ENCODE results near the gene NDC1.

The NDC1 gene

DNA sequence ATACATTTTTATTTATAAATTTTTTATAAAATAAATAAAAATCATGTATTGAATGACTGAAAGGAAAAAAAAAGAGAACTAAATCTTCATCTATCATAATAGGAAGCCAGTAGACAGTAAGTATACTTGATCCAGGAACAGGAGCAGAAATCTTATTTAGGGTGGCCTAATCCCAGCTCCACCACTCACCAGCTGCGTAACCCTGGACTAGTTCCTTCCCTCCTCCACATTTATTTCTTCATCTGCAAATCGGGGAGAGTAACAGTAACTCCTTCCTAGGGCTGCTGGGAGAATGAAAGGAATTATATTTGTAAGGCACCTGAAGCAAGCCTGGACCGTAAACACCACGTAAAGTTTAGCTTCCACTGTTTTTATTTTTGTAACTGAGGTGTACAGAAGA lies 117.0 kb downstream of the NDC1 start:
- no peaks in the 10 kb centered on the region for H3K9me3 ChIP-seq (ENCODE audit: severe bottlenecking)
- TF ChIP-seq, protein P1, sequence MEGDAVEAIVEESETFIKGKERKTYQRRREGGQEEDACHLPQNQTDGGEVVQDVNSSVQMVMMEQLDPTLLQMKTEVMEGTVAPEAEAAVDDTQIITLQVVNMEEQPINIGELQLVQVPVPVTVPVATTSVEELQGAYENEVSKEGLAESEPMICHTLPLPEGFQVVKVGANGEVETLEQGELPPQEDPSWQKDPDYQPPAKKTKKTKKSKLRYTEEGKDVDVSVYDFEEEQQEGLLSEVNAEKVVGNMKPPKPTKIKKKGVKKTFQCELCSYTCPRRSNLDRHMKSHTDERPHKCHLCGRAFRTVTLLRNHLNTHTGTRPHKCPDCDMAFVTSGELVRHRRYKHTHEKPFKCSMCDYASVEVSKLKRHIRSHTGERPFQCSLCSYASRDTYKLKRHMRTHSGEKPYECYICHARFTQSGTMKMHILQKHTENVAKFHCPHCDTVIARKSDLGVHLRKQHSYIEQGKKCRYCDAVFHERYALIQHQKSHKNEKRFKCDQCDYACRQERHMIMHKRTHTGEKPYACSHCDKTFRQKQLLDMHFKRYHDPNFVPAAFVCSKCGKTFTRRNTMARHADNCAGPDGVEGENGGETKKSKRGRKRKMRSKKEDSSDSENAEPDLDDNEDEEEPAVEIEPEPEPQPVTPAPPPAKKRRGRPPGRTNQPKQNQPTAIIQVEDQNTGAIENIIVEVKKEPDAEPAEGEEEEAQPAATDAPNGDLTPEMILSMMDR (IDR thresholded peaks at IDR 0.05; ENCODE audit: poor library complexity, severe bottlenecking): no peak
- no peaks in the 10 kb centered on the region for H3K36me3 ChIP-seq (ENCODE audit: low read depth)
- H3K4me3 ChIP-seq (ENCODE audit: severe bottlenecking): no peak overlapping the region
- DNase-seq (ENCODE audit: low spot score): no peak
- H3K27me3 ChIP-seq (ENCODE audit: insufficient read depth, poor library complexity, severe bottlenecking): peaks cover 3% of the 10 kb centered on the region
- H3K27ac ChIP-seq (ENCODE audit: poor library complexity, severe bottlenecking): no peak overlapping the region
- no peaks in the 10 kb centered on the region for H3K4me1 ChIP-seq (ENCODE audit: insufficient read depth, poor library complexity, severe bottlenecking)
- ATAC-seq (ENCODE audit: low read depth): no peak

DNA sequence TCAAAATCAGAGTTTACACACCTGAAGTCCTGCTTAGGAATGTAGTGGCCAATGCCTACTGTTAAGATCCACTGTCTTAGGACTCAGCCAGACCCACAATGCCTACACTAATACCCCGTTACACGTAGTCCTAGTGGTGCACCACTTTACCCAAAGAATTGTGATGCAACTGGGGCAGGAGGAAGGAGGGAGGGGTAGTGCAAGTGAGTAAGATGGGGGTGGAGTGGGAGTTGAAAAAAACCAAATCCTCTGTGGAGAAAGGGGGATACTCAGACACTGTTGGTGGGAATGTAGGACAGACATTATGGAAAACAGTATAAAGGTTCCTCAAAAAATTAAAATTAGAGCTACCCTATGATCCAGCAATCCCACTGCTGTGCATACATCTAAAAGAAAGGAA lies 118.6 kb downstream of the NDC1 start:
- Histone ChIP-seq H3K9me3 (ENCODE audit: severe bottlenecking) (no peaks in the 10 kb centered on the region), H3K4me3 (ENCODE audit: severe bottlenecking) (no peak overlapping the region), H3K27ac (ENCODE audit: poor library complexity, severe bottlenecking) (no peak overlapping the region), H3K27me3 (ENCODE audit: insufficient read depth, poor library complexity, severe bottlenecking) (peaks cover 3% of the 10 kb centered on the region), H3K36me3 (ENCODE audit: low read depth) (no peaks in the 10 kb centered on the region), H3K4me1 (ENCODE audit: insufficient read depth, poor library complexity, severe bottlenecking) (no peaks in the 10 kb centered on the region)
- ATAC-seq (ENCODE audit: low read depth) (no peak), DNase-seq (ENCODE audit: low spot score) (no peak)
- TF ChIP-seq, protein P1 (IDR thresholded peaks at IDR 0.05; ENCODE audit: poor library complexity, severe bottlenecking): no peak

DNA sequence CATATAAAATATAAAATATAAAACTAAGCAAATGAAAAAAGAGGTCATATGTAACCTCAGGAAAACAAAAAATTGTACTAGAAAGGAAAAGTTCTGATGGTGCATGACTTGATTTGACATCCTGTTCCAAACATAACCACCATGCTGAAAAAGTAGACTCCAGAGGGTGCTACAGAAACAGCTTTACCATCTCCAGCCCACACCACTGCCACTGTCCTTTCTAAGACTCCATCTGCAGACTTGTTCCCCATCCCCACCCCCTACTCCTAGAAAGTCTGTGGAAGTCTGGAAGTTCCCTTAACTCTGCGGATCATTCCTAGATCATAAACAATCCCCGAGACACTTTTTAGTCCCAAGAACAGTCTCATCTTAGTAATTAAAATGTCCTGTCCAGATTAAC lies 119.7 kb downstream of the NDC1 start:
- ATAC-seq (ENCODE audit: low read depth): no peak
- H3K4me3 ChIP-seq (ENCODE audit: severe bottlenecking): no peak overlapping the region

DNA sequence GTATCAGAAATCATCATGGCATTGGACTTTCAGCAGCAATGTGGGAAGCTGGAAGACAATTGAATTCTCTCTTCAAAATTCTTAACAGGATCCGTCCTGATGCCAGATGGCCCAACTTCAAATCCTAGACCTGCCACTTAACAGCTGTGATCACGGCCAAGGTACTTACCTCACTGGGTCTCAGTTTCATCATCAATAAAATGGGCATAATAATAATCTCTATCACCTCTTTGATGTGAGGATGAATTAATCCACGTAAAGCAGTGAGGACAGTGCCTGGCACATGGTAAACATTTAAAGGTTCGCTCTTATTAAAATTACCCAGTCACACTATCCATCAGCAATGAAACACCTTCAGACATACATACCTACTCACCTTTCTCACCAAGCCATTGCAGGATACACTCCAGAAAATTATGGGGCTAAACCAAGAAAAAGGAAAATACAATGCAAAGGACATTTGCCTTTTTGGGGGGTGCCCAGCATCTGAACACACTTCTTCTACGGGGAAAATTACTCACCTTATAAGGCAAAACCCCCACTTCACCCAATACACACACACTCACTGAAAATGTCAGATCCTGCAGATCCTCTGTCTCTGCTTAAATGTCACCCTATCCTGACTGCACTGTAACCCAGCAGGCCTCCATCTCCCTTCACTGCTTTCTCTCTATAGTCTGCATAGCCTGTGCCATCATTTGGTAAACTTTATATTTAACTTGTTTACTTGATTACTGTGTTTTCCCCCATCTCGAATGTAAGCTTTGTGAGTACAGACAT lies 120.9 kb downstream of the NDC1 start:
- no peak for ATAC-seq (ENCODE audit: low read depth)
- H3K9me3 ChIP-seq (ENCODE audit: severe bottlenecking): no peaks in the 10 kb centered on the region
- TF ChIP-seq, protein P1 (IDR thresholded peaks at IDR 0.05; ENCODE audit: poor library complexity, severe bottlenecking): no peak

More for the DNA sequence above, 119.7 kb downstream of the NDC1 start:
- Histone ChIP-seq H3K36me3 (ENCODE audit: low read depth) (no peaks in the 10 kb centered on the region), H3K27ac (ENCODE audit: poor library complexity, severe bottlenecking) (no peak overlapping the region), H3K9me3 (ENCODE audit: severe bottlenecking) (no peaks in the 10 kb centered on the region), H3K4me1 (ENCODE audit: insufficient read depth, poor library complexity, severe bottlenecking) (no peaks in the 10 kb centered on the region), H3K27me3 (ENCODE audit: insufficient read depth, poor library complexity, severe bottlenecking) (peaks cover 3% of the 10 kb centered on the region)
- TF ChIP-seq, protein P1 (IDR thresholded peaks at IDR 0.05; ENCODE audit: poor library complexity, severe bottlenecking): no peak
- DNase-seq (ENCODE audit: low spot score): no peak

DNA sequence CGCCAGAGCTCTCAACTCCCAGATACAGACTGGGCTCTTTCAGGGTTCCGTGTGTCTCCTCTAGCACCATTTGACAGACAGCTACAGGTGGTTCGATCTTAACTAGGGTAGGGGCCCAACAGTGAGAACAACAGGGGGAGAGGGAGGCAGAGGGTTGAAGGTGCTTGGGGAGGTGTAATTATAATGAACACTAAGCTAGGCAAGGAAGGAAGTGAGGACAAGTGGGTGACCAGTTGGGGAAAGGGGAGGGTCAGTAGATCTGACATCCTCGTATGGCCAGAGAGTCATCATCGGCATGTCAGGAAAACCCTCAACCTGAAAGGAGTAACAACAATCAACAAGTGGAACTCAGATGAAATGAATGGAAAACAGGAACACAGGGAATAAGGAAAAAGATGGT lies 121.9 kb downstream of the NDC1 start:
- peaks cover 3% of the 10 kb centered on the region for H3K27me3 ChIP-seq (ENCODE audit: insufficient read depth, poor library complexity, severe bottlenecking)
- TF ChIP-seq, protein P1 (IDR thresholded peaks at IDR 0.05; ENCODE audit: poor library complexity, severe bottlenecking): no peak

More for the DNA sequence above, 120.9 kb downstream of the NDC1 start:
- Histone ChIP-seq H3K4me1 (ENCODE audit: insufficient read depth, poor library complexity, severe bottlenecking) (no peaks in the 10 kb centered on the region), H3K4me3 (ENCODE audit: severe bottlenecking) (no peak overlapping the region), H3K27me3 (ENCODE audit: insufficient read depth, poor library complexity, severe bottlenecking) (peaks cover 3% of the 10 kb centered on the region), H3K36me3 (ENCODE audit: low read depth) (no peaks in the 10 kb centered on the region), H3K27ac (ENCODE audit: poor library complexity, severe bottlenecking) (no peak overlapping the region)
- no peak for DNase-seq (ENCODE audit: low spot score)

More for the DNA sequence above, 121.9 kb downstream of the NDC1 start:
- Histone ChIP-seq H3K4me1 (ENCODE audit: insufficient read depth, poor library complexity, severe bottlenecking) (no peaks in the 10 kb centered on the region), H3K36me3 (ENCODE audit: low read depth) (no peaks in the 10 kb centered on the region), H3K27ac (ENCODE audit: poor library complexity, severe bottlenecking) (no peak overlapping the region), H3K9me3 (ENCODE audit: severe bottlenecking) (no peaks in the 10 kb centered on the region), H3K4me3 (ENCODE audit: severe bottlenecking) (no peak overlapping the region)
- DNase-seq (ENCODE audit: low spot score) (no peak), ATAC-seq (ENCODE audit: low read depth) (no peak)

All from RWPE2 (cell line).